GM23338 (cell line): ENCODE measurements around the gene CTXN3. TPM values are rescaled to one million over a fixed set of nuclear protein-coding genes. Genes with fewer than 3 reads are reported as not detected.

ENCODE experiments used
- ATAC-seq: fragments of 200-7000 bp; cut with Tn5 transposase; 3 replicates; pipeline ENCODE4 v1.9.1; 2020
- DNase-seq: peaks from one replicate; pipeline ENCODE4 v3.0.0-alpha.2; 2015; ENCODE audit warnings: low spot score
- H2AFZ ChIP-seq: fragments of 200-600 bp; sonication (generic); 2 replicates; pipeline ENCODE4 v1.8.0; 2016; ENCODE audit warnings: antibody characterized with exemption, mild to moderate bottlenecking, moderate library complexity
- H3F3A ChIP-seq: fragments of 200-600 bp; sonication (generic); replicated peaks from 2 replicates; pipeline ENCODE4 v1.8.0; 2017; ENCODE audit warnings: antibody characterized with exemption, mixed run types, low read depth
- H3K27ac ChIP-seq: fragments of 200-600 bp; sonication (generic); 2 replicates; pipeline ENCODE4 v1.6.1; 2016; ENCODE audit warnings: low read depth
- H3K27me3 ChIP-seq: fragments of 200-600 bp; sonication (generic); 2 replicates; pipeline ENCODE4 v1.8.0; 2016; ENCODE audit warnings: mild to moderate bottlenecking, mixed run types, moderate library complexity; ENCODE audit not compliant: insufficient read depth
- H3K36me3 ChIP-seq: fragments of 200-600 bp; sonication (generic); 2 replicates; pipeline ENCODE4 v1.8.0; 2016; ENCODE audit warnings: mild to moderate bottlenecking; ENCODE audit not compliant: insufficient read depth
- H3K4me1 ChIP-seq: fragments of 200-600 bp; sonication (generic); 2 replicates; pipeline ENCODE4 v1.8.0; 2016; ENCODE audit warnings: mild to moderate bottlenecking, moderate library complexity; ENCODE audit not compliant: insufficient read depth
- H3K4me2 ChIP-seq: fragments of 200-600 bp; sonication (generic); 2 replicates; pipeline ENCODE4 v1.7.1; 2017; ENCODE audit warnings: mixed run types
- H3K4me3 ChIP-seq: fragments of 200-600 bp; sonication (generic); 2 replicates; pipeline ENCODE4 v1.6.1; 2016; ENCODE audit warnings: mixed run types
- H3K79me2 ChIP-seq: fragments of 200-600 bp; sonication (generic); replicated peaks from 2 replicates; pipeline ENCODE4 v1.8.0; 2017; ENCODE audit warnings: mild to moderate bottlenecking; ENCODE audit not compliant: insufficient read depth
- H3K9me2 ChIP-seq: fragments of 200-600 bp; sonication (generic); 2 replicates; pipeline ENCODE4 v1.8.0; 2017; ENCODE audit not compliant: insufficient read depth
- H4K20me1 ChIP-seq: fragments of 200-600 bp; sonication (generic); replicated peaks from 2 replicates; pipeline ENCODE4 v1.8.0; 2017; ENCODE audit warnings: mild to moderate bottlenecking; ENCODE audit not compliant: insufficient read depth
- H3K27ac Mint-ChIP-seq: 2 replicates; pipeline ENCODE4 v1.8.0; 2020; ENCODE audit warnings: inconsistent platforms, mild to moderate bottlenecking, moderate library complexity, mixed read lengths
- H3K27me3 Mint-ChIP-seq: 3 replicates; pipeline ENCODE4 v1.8.0; 2022; ENCODE audit warnings: low read depth, mild to moderate bottlenecking, moderate library complexity, mixed read lengths, inconsistent platforms; ENCODE audit not compliant: insufficient read depth, poor library complexity
- H3K36me3 Mint-ChIP-seq: 3 replicates; pipeline ENCODE4 v1.8.0; 2021; ENCODE audit warnings: low read depth, mild to moderate bottlenecking, inconsistent platforms, moderate library complexity, mixed read lengths
- H3K4me1 Mint-ChIP-seq: 3 replicates; pipeline ENCODE4 v1.8.0; 2020; ENCODE audit warnings: mild to moderate bottlenecking, inconsistent platforms, mixed read lengths
- H3K4me3 Mint-ChIP-seq: 3 replicates; pipeline ENCODE4 v1.8.0; 2021; ENCODE audit warnings: moderate library complexity, mild to moderate bottlenecking, inconsistent platforms, mixed read lengths
- H3K9me3 Mint-ChIP-seq: 3 replicates; pipeline ENCODE4 v1.8.0; 2020; ENCODE audit warnings: moderate library complexity, mild to moderate bottlenecking, inconsistent platforms, mixed read lengths
- CREB1 ChIP-seq: fragments of 250-450 bp; sonication (Bioruptor Pico); IDR thresholded peaks from 2 replicates; pipeline ENCODE4 v1.5.0; 2020; ENCODE audit warnings: low read depth, mild to moderate bottlenecking, moderate library complexity
- CTCF ChIP-seq, 2 experiments: fragments of 200-600 bp in 1 of 2; sonication (generic) in 1 of 2; conservative IDR thresholded peaks; 2 replicates each; pipeline versions ENCODE4 v1.5.1 to v1.6.1; 2016 to 2017; ENCODE audit warnings: antibody characterized with exemption in 2 of 2, low read depth in 2 of 2, mild to moderate bottlenecking in 2 of 2, moderate library complexity in 1 of 2
- ETS1 ChIP-seq: IDR thresholded peaks from 2 replicates; pipeline ENCODE4 v1.6.1; 2016; ENCODE audit warnings: antibody characterized with exemption
- EZH2 ChIP-seq: fragments of 200-600 bp; sonication (generic); IDR thresholded peaks from one replicate; pipeline ENCODE4 v1.8.0; 2017; ENCODE audit warnings: antibody characterized with exemption, mild to moderate bottlenecking, low read depth; ENCODE audit not compliant: unreplicated experiment
- EZH2phosphoT487 ChIP-seq: fragments of 200-600 bp; sonication (generic); IDR thresholded peaks from one replicate; pipeline ENCODE4 v1.8.1; 2018; ENCODE audit warnings: antibody characterized with exemption; ENCODE audit not compliant: unreplicated experiment
- JUNB ChIP-seq: IDR thresholded peaks from one replicate; pipeline ENCODE4 v1.6.1; 2016; ENCODE audit warnings: antibody characterized with exemption; ENCODE audit not compliant: unreplicated experiment
- NANOG ChIP-seq: IDR thresholded peaks from 2 replicates; pipeline ENCODE4 v1.6.1; 2016; ENCODE audit warnings: antibody characterized with exemption, borderline replicate concordance
- POLR2AphosphoS5 ChIP-seq: IDR thresholded peaks from 2 replicates; pipeline ENCODE4 v1.6.1; 2016; ENCODE audit warnings: antibody characterized with exemption, low read depth
- REST ChIP-seq: IDR thresholded peaks from one replicate; pipeline ENCODE4 v1.6.1; 2018; ENCODE audit warnings: antibody characterized with exemption; ENCODE audit not compliant: unreplicated experiment
- STAT1 ChIP-seq: IDR thresholded peaks from one replicate; pipeline ENCODE4 v1.6.1; 2016; ENCODE audit warnings: antibody characterized with exemption; ENCODE audit not compliant: unreplicated experiment
- ZNF114 ChIP-seq: fragments of 250-450 bp; sonication (Bioruptor Pico); IDR thresholded peaks from 2 replicates; pipeline ENCODE4 v1.5.0; 2020; ENCODE audit warnings: mild to moderate bottlenecking, moderate library complexity
- ZNF331 ChIP-seq: fragments of 250-450 bp; sonication (Bioruptor Pico); IDR thresholded peaks from 2 replicates; pipeline ENCODE4 v1.5.0; 2020; ENCODE audit warnings: low read depth, mild to moderate bottlenecking, moderate library complexity
- ZNF462 ChIP-seq: fragments of 250-450 bp; sonication (Bioruptor Pico); IDR thresholded peaks from 2 replicates; pipeline ENCODE4 v1.5.0; 2020; ENCODE audit warnings: mild to moderate bottlenecking, moderate library complexity
- polyA plus RNA-seq: library from polyadenylated mRNA; unstranded; fragments of >200 nt; fragmentation: Nextera tagmentation; extraction: Ambion mirVana; gene quantifications from 2 replicates; pipeline ENCODE4 v1.2.1, GENCODE V29; 2016
- total RNA-seq: library from RNA; depleted of rRNA; stranded (reverse); fragments of >200 nt; shearing (Covaris generic); gene quantifications from 2 replicates; pipeline ENCODE4 v1.2.3, GENCODE V29; 2014

Gene CTXN3
- total and polyA plus RNA-seq, 2 experiments from 2014 or later, result not detected

DNA sequence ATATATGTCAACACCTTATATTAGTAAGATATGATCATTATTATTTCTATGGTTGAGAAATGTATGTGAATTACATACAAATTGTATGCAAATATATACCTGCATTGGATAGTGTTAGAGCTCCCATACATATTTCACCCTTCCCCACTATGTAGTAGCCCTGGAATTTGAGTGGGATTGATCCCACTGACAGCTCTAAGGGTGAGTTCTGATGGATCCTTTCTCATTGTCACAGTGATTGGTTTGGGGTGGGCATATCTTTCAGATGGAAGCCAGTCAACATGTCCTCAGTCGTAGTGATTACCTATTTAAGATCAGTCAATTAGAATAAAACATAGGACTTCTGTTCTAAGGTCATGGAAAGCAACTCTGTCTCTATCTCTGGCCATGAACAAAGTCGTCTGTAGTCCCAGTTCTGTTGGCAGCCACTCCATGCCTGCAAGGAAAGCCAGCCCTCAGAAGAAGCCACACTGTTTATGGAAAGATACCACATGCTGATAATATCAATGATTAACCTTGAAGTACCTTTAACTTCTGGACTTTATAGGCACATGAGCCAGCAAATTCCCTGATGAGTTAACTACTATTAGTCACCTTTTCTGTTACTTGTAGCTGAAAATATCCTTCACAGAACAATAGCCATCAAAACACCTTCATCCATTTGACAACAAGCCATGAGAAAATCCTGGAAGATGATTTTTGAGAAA lies 49.2 kb downstream of the CTXN3 start:
- H3K4me3 Mint-ChIP-seq, result no peak overlapping the region
- Histone ChIP-seq H3K4me2 (no peak overlapping the region), H2AFZ (no peak overlapping the region), H3K27ac (no peak overlapping the region), H3F3A (no peaks in the 10 kb centered on the region), H3K4me1 (no peaks in the 10 kb centered on the region), H3K36me3 (no peaks in the 10 kb centered on the region), H3K27me3 (no peaks in the 10 kb centered on the region), H3K79me2 (no peaks in the 10 kb centered on the region), H4K20me1 (no peaks in the 10 kb centered on the region), H3K9me2 (0 out of 2 replicates have a peak, but pooled peaks cover 5% of the 10 kb centered on the region), H3K4me3 (no peak overlapping the region)
- H3K27ac Mint-ChIP-seq, result no peak overlapping the region
- no peaks in the 10 kb centered on the region for H3K36me3 Mint-ChIP-seq
- no peak for DNase-seq
- TF ChIP-seq EZH2, result no peak
- no peak for TF ChIP-seq POLR2AphosphoS5
- TF ChIP-seq STAT1, result no peak
- TF ChIP-seq CREB1, result no peak
- no peak for TF ChIP-seq NANOG
- no peak for TF ChIP-seq JUNB
- no peak for TF ChIP-seq REST
- no peak for TF ChIP-seq ETS1
- no peak for TF ChIP-seq ZNF462 (CRISPR knock-in tag)
- no peak for TF ChIP-seq EZH2phosphoT487
- no peak for TF ChIP-seq ZNF331 (CRISPR knock-in tag)
- no peak for TF ChIP-seq ZNF114 (CRISPR knock-in tag)
- TF ChIP-seq CTCF (conservative IDR thresholded peaks at IDR 0.05; ENCODE audit: low read depth in 2 of 2), result no peak
- H3K4me1 Mint-ChIP-seq, result 0 out of 3 replicates have a peak, but pooled peaks cover 2% of the 10 kb centered on the region
- H3K27me3 Mint-ChIP-seq, result no peaks in the 10 kb centered on the region
- no peak for ATAC-seq
- H3K9me3 Mint-ChIP-seq, result no peaks in the 10 kb centered on the region
